Caco-2 (cell line): ENCODE data around the gene INHBB. TPM values are rescaled to one million over a fixed set of nuclear protein-coding genes. Genes with fewer than 3 reads are reported as not detected.

Experiments used
- BruUV-seq: library from RNA; stranded (reverse); fragments of 400-500 nt; replicated peaks from 2 replicates; lab custom pipeline; 2021; lab: Mats Ljungman, UMichigan
- CTCF ChIA-PET: fragments of 300-600 bp; sonication (Branson Sonifier 250); formaldehyde crosslinking; loops from one replicate; lab custom pipeline; 2022; ENCODE audit warnings: antibody characterized with exemption; lab: Charles Lee
- POLR2A ChIA-PET: fragments of 300-600 bp; sonication (Branson Sonifier 250); formaldehyde crosslinking; loops from one replicate; lab custom pipeline; 2022; ENCODE audit warnings: antibody characterized with exemption; lab: Charles Lee
- DNase-seq, 2 experiments: peaks; one replicate each; pipeline versions ENCODE4 v3.0.0 to v3.0.0-alpha.2; 2020 to 2022
- H3K27me3 ChIP-seq: replicated peaks from 2 replicates; pipeline ENCODE4 v1.6.0; 2011; ENCODE audit warnings: low read length; ENCODE audit not compliant: control insufficient read depth, insufficient read depth
- H3K36me3 ChIP-seq: 2 replicates; pipeline ENCODE4 v1.5.1; 2011; ENCODE audit warnings: low read length; ENCODE audit not compliant: control insufficient read depth, insufficient read depth
- H3K4me1 ChIP-seq: fragments of 250-450 bp; sonication (Bioruptor Pico); 2 replicates; pipeline ENCODE4 v1.5.1; 2020; ENCODE audit warnings: mild to moderate bottlenecking
- H3K4me3 ChIP-seq: 2 replicates; pipeline ENCODE4 v1.5.1; 2011; ENCODE audit warnings: low read depth, mild to moderate bottlenecking, control low read depth, low read length
- H3K9me3 ChIP-seq: fragments of 250-450 bp; sonication (Bioruptor Pico); 2 replicates; pipeline ENCODE4 v1.5.1; 2020; ENCODE audit warnings: mild to moderate bottlenecking, moderate library complexity
- H3K27ac Mint-ChIP-seq: one replicate; pipeline ENCODE4 v1.8.0; 2022; ENCODE audit warnings: mixed read lengths; ENCODE audit not compliant: unreplicated experiment
- H3K27me3 Mint-ChIP-seq: one replicate; pipeline ENCODE4 v1.8.0; 2022; ENCODE audit warnings: mixed read lengths; ENCODE audit not compliant: insufficient read depth, unreplicated experiment
- H3K36me3 Mint-ChIP-seq: one replicate; pipeline ENCODE4 v1.8.0; 2022; ENCODE audit warnings: mild to moderate bottlenecking, mixed read lengths; ENCODE audit not compliant: insufficient read depth, unreplicated experiment
- H3K4me1 Mint-ChIP-seq: one replicate; pipeline ENCODE4 v1.8.0; 2022; ENCODE audit warnings: low read depth, mixed read lengths; ENCODE audit not compliant: unreplicated experiment
- H3K4me3 Mint-ChIP-seq: one replicate; pipeline ENCODE4 v1.8.0; 2022; ENCODE audit warnings: mild to moderate bottlenecking, moderate library complexity, mixed read lengths; ENCODE audit not compliant: unreplicated experiment
- H3K9me3 Mint-ChIP-seq: one replicate; pipeline ENCODE4 v1.8.0; 2022; ENCODE audit warnings: mixed read lengths; ENCODE audit not compliant: unreplicated experiment
- CTCF ChIP-seq, 2 experiments: fragments of 200-600 bp in 1 of 2; IDR thresholded peaks; 1 replicate in 1 of 2; 2 replicates in 1 of 2; pipeline versions ENCODE4 v1.5.1 to v1.8.0; 2011 to 2022; ENCODE audit warnings: antibody characterized with exemption in 1 of 2, control low read depth in 1 of 2, inconsistent platforms in 1 of 2, low read depth in 1 of 2, low read length in 1 of 2, mild to moderate bottlenecking in 1 of 2, moderate library complexity in 1 of 2; ENCODE audit not compliant: insufficient read depth in 1 of 2, severe bottlenecking in 1 of 2, unreplicated experiment in 1 of 2
- intact Hi-C: fragments of 100-400 bp; cut with micrococcal nuclease; formaldehyde crosslinking; loops from one replicate; pipeline ENCODE4 v1.10.0; 2022; ENCODE audit not compliant: unreplicated experiment
- total RNA-seq: library from RNA; stranded (reverse); gene quantifications from 2 replicates; pipeline ENCODE4 v1.2.3, GENCODE V29; 2022

Gene INHBB
- total RNA-seq, 1 experiment from 2014 or later, result 28.9 TPM

GRCh38 chr2:120344214-120344975 lies 1.5 kb upstream of the INHBB start:
- no TSS peak for BruUV-seq

DNA sequence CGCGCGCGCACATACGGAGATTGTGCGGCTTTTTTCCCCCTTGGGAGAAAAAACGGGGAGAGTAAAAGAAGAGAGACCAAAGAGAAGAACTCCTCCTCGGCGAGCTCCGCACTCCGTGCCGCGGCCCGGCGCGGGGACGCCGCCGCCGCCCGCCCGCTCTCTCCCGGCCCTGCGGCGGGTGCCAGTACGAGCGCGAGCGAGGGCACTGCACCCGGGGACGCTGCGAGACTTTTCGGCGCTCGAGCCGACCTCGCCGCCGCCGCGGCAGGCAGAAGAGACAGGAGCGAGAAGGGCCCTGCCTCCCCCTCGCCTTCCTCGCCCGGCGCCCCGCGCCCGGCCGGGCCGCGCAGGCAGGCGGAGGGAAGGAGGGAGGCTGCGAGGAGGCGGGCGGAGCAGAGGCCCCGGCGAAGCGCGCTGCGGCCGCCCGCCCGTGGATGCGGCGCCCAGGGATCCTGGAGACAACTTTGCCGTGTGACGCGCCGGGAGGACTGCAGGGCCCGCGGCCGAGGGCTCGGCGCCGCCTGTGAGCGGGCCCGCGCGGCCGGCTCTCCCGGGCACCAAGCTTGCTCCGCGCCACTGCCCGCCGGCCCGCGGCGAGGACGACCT lies 857 bp upstream of the INHBB start:
- H3K4me1 Mint-ChIP-seq, result peaks cover 23% of the 10 kb centered on the region
- H3K27ac Mint-ChIP-seq, result no peak overlapping the region
- peak overlapping the region; percentile 68 for H3K4me3 Mint-ChIP-seq
- POLR2A ChIA-PET, result interaction anchor here (1.5 kb wide), 1 partner anchor 59 kb away, joined by 5 read pairs; no protein-coding TSS in a partner anchor
- no peaks in the 10 kb centered on the region for H3K9me3 Mint-ChIP-seq
- intact Hi-C loops, result loop anchor here (5.0 kb wide), 1 partner anchor 207 kb away; no protein-coding TSS in a partner anchor
- Histone ChIP-seq H3K27me3 (no peaks in the 10 kb centered on the region; the same call in 1 of the 2 replicates), H3K36me3 (no peaks in the 10 kb centered on the region), H3K9me3 (no peaks in the 10 kb centered on the region), H3K4me3 (peak overlapping the region; percentile 56), H3K4me1 (peaks cover 12% of the 10 kb centered on the region)
- peaks cover 3% of the 10 kb centered on the region for H3K27me3 Mint-ChIP-seq
- BruUV-seq, result no TSS peak
- TF ChIP-seq CTCF (IDR thresholded peaks at IDR 0.05; ENCODE audit: insufficient read depth in 1 of 2, low read depth in 1 of 2, low read length in 1 of 2, severe bottlenecking in 1 of 2, unreplicated experiment in 1 of 2), result no peak
- CTCF ChIA-PET, result interaction anchor here (2.2 to 3.8 kb wide), 2 partner anchors 120 to 275 kb away, joined by 10 to 33 read pairs; no protein-coding TSS in a partner anchor
- H3K36me3 Mint-ChIP-seq, result peaks cover 18% of the 10 kb centered on the region
- peak in 1 of 2 experiments; percentile 38 for DNase-seq

More at GRCh38 chr2:120344214-120344975, 1.5 kb upstream of the INHBB start:
- Mint-ChIP-seq H3K9me3 (no peaks in the 10 kb centered on the region), H3K36me3 (peaks cover 14% of the 10 kb centered on the region), H3K4me1 (peaks cover 23% of the 10 kb centered on the region), H3K27me3 (peaks cover 3% of the 10 kb centered on the region), H3K27ac (no peak overlapping the region), H3K4me3 (peak overlapping the region; percentile 68)
- Histone ChIP-seq H3K36me3 (no peaks in the 10 kb centered on the region), H3K9me3 (no peaks in the 10 kb centered on the region), H3K27me3 (no peaks in the 10 kb centered on the region; the same call in 1 of the 2 replicates), H3K4me3 (peak overlapping the region; percentile 56), H3K4me1 (peaks cover 12% of the 10 kb centered on the region)
- POLR2A ChIA-PET, result interaction anchor here (1.5 kb wide), 1 partner anchor 59 kb away, joined by 5 read pairs; no protein-coding TSS in a partner anchor
- no peak for TF ChIP-seq CTCF (IDR thresholded peaks at IDR 0.05; ENCODE audit: insufficient read depth in 1 of 2, low read depth in 1 of 2, low read length in 1 of 2, severe bottlenecking in 1 of 2, unreplicated experiment in 1 of 2)
- DNase-seq, result peak; percentile 61 to 81
- CTCF ChIA-PET, result interaction anchor here (0.6 to 3.8 kb wide), 10 partner anchors 31 to 1723 kb away, joined by 3 to 33 read pairs (median 8); no protein-coding TSS in a partner anchor
- intact Hi-C loops, result loop anchor here (5.0 kb wide), 1 partner anchor 208 kb away; no protein-coding TSS in a partner anchor

DNA sequence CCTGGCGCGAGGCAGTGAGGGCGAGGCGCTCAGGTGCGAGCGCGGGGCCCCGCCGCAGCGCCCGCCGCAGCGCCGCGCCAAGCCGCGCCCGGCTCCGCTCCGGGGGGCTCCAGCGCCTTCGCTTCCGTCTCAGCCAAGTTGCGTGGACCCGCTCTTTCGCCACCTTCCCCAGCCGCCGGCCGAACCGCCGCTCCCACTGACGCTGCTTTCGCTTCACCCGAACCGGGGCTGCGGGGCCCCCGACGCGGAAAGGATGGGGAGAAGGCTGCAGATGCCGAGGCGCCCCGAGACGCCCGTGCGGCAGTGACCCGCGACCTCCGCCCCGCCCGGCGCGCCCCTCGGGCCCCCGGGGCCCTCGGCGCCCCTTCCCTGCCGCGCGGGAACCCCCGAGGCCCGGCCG lies 328 bp upstream of the INHBB start:
- intact Hi-C loops, result no loop called here
- POLR2A ChIA-PET, result no interaction called here
- peaks cover 3% of the 10 kb centered on the region for H3K27me3 Mint-ChIP-seq

More for the DNA sequence above, 328 bp upstream of the INHBB start:
- no peak overlapping the region for H3K27ac Mint-ChIP-seq
- H3K36me3 Mint-ChIP-seq, result peaks cover 22% of the 10 kb centered on the region
- Histone ChIP-seq H3K4me3 (peak overlapping the region; percentile 56), H3K9me3 (no peaks in the 10 kb centered on the region), H3K27me3 (no peaks in the 10 kb centered on the region; the same call in 1 of the 2 replicates), H3K4me1 (peaks cover 12% of the 10 kb centered on the region), H3K36me3 (no peaks in the 10 kb centered on the region)
- DNase-seq, result peak in 1 of 2 experiments; percentile 32
- no peaks in the 10 kb centered on the region for H3K9me3 Mint-ChIP-seq
- no peak for TF ChIP-seq CTCF (IDR thresholded peaks at IDR 0.05; ENCODE audit: insufficient read depth in 1 of 2, low read depth in 1 of 2, low read length in 1 of 2, severe bottlenecking in 1 of 2, unreplicated experiment in 1 of 2)
- CTCF ChIA-PET, result interaction anchor here (1.0 to 1.2 kb wide), 2 partner anchors 33 to 120 kb away, joined by 4 to 9 read pairs; no protein-coding TSS in a partner anchor
- H3K4me3 Mint-ChIP-seq, result peak overlapping the region; percentile 68
- H3K4me1 Mint-ChIP-seq, result peaks cover 23% of the 10 kb centered on the region
- BruUV-seq, result no TSS peak
